HEK293 (cell line): ENCODE results near the gene ZDHHC6.

Experiments used
- CTCF ChIA-PET: fragments of 350-600 bp; formaldehyde crosslinking; extraction: SDS; loops from one replicate; lab custom pipeline; 2021; ENCODE audit warnings: antibody characterized with exemption; lab: Yijun Ruan, JAX
- POLR2A ChIA-PET: fragments of 300-600 bp; formaldehyde crosslinking; extraction: SDS; loops from one replicate; lab custom pipeline; 2020; ENCODE audit warnings: antibody characterized with exemption, inconsistent platforms; lab: Yijun Ruan, JAX
- H3K27ac ChIP-seq: fragments of 200-500 bp; sonication (Bioruptor generic); 2 replicates; pipeline ENCODE4 v1.5.1; 2014; ENCODE audit warnings: low read depth, low read length, control low read depth, inconsistent platforms; ENCODE audit errors: extremely low read depth
- H3K36me3 ChIP-seq, 2 experiments: fragments of 200-500 bp in 1 of 2; sonication (Bioruptor generic) in 1 of 2; 1 replicate in 1 of 2; 2 replicates in 1 of 2; pipeline ENCODE4 v1.5.1; 2014 to 2017; ENCODE audit warnings: inconsistent platforms in 2 of 2, low read length in 2 of 2; ENCODE audit not compliant: control insufficient read depth in 2 of 2, insufficient read depth in 1 of 2
- H3K4me1 ChIP-seq: fragments of 200-500 bp; sonication (Bioruptor generic); 2 replicates; pipeline ENCODE4 v1.5.1; 2014; ENCODE audit warnings: mild to moderate bottlenecking, low read length, inconsistent platforms; ENCODE audit not compliant: control insufficient read depth, insufficient read depth
- H3K4me3 ChIP-seq: 2 replicates; pipeline ENCODE4 v1.5.1; 2011; ENCODE audit warnings: low read depth, mild to moderate bottlenecking, control low read depth, low read length, moderate library complexity
- H3K9me3 ChIP-seq: fragments of 200-500 bp; sonication (Bioruptor generic); 2 replicates; pipeline ENCODE4 v1.5.1; 2014; ENCODE audit warnings: low read depth, low read length, inconsistent platforms; ENCODE audit not compliant: control insufficient read depth, insufficient read depth
- BCL6B ChIP-seq: fragments of 450-650 bp; formaldehyde crosslinking; IDR thresholded peaks from 2 replicates; pipeline ENCODE4 v1.5.1; 2017; ENCODE audit warnings: missing biosample characterization, missing genetic modification characterization
- GLIS2 ChIP-seq: fragments of 450-650 bp; formaldehyde crosslinking; IDR thresholded peaks from 2 replicates; pipeline ENCODE4 v1.5.1; 2016; ENCODE audit warnings: missing biosample characterization, missing genetic modification characterization
- KLF17 ChIP-seq: fragments of 450-650 bp; formaldehyde crosslinking; IDR thresholded peaks from 2 replicates; pipeline ENCODE4 v1.5.1; 2016; ENCODE audit warnings: missing biosample characterization, missing genetic modification characterization
- REST ChIP-seq: fragments of 450-650 bp; formaldehyde crosslinking; IDR thresholded peaks from 2 replicates; pipeline ENCODE4 v1.5.1; 2016; ENCODE audit warnings: missing biosample characterization, missing genetic modification characterization
- TRIM28 ChIP-seq: IDR thresholded peaks from 2 replicates; pipeline ENCODE4 v1.6.1; 2011; ENCODE audit warnings: low read length, control low read depth, borderline replicate concordance
- ZNF112 ChIP-seq: fragments of 450-650 bp; formaldehyde crosslinking; IDR thresholded peaks from 2 replicates; pipeline ENCODE4 v1.5.0; 2017; ENCODE audit warnings: missing biosample characterization, missing genetic modification characterization
- ZNF16 ChIP-seq: fragments of 450-650 bp; formaldehyde crosslinking; IDR thresholded peaks from 2 replicates; pipeline ENCODE4 v1.5.1; 2016; ENCODE audit warnings: low read depth, missing biosample characterization, missing genetic modification characterization
- ZNF169 ChIP-seq: fragments of 450-650 bp; formaldehyde crosslinking; IDR thresholded peaks from 2 replicates; pipeline ENCODE4 v1.5.1; 2016; ENCODE audit warnings: missing biosample characterization, missing genetic modification characterization
- ZNF223 ChIP-seq: fragments of 450-650 bp; formaldehyde crosslinking; IDR thresholded peaks from 2 replicates; pipeline ENCODE4 v1.5.1; 2016; ENCODE audit warnings: missing biosample characterization, missing genetic modification characterization
- ZNF548 ChIP-seq: fragments of 450-650 bp; formaldehyde crosslinking; IDR thresholded peaks from 2 replicates; pipeline ENCODE4 v1.5.1; 2016; ENCODE audit warnings: missing biosample characterization, missing genetic modification characterization
- ZNF549 ChIP-seq: fragments of 450-650 bp; IDR thresholded peaks from 2 replicates; pipeline ENCODE4 v1.5.1; 2018; ENCODE audit warnings: missing biosample characterization, missing genetic modification characterization, mild to moderate bottlenecking, inconsistent platforms, moderate library complexity
- ZNF555 ChIP-seq: fragments of 450-650 bp; formaldehyde crosslinking; conservative IDR thresholded peaks from 2 replicates; pipeline ENCODE4 v1.5.1; 2017; ENCODE audit warnings: missing biosample characterization, mild to moderate bottlenecking, missing genetic modification characterization, inconsistent platforms
- ZNF560 ChIP-seq: fragments of 450-650 bp; formaldehyde crosslinking; IDR thresholded peaks from 2 replicates; pipeline ENCODE4 v1.5.1; 2017; ENCODE audit warnings: missing biosample characterization, missing genetic modification characterization, borderline replicate concordance
- ZNF596 ChIP-seq: fragments of 450-650 bp; IDR thresholded peaks from 2 replicates; pipeline ENCODE4 v1.5.0; 2018; ENCODE audit warnings: missing biosample characterization, mild to moderate bottlenecking, missing genetic modification characterization, moderate library complexity
- ZNF624 ChIP-seq: fragments of 450-650 bp; formaldehyde crosslinking; IDR thresholded peaks from 2 replicates; pipeline ENCODE4 v1.5.1; 2017; ENCODE audit warnings: missing biosample characterization, missing genetic modification characterization
- ZNF664 ChIP-seq: fragments of 450-650 bp; formaldehyde crosslinking; IDR thresholded peaks from 2 replicates; pipeline ENCODE4 v1.5.1; 2016; ENCODE audit warnings: missing biosample characterization, missing genetic modification characterization
- ZNF777 ChIP-seq: fragments of 450-650 bp; formaldehyde crosslinking; IDR thresholded peaks from 2 replicates; pipeline ENCODE4 v1.5.1; 2017; ENCODE audit warnings: missing biosample characterization, missing genetic modification characterization, borderline replicate concordance
- ZSCAN16 ChIP-seq: fragments of 450-650 bp; formaldehyde crosslinking; IDR thresholded peaks from 2 replicates; pipeline ENCODE4 v1.5.1; 2016; ENCODE audit warnings: missing biosample characterization, missing genetic modification characterization
- TF ChIP-seq, protein P1 (sequence below): fragments of 450-650 bp; formaldehyde crosslinking; IDR thresholded peaks from 2 replicates; pipeline ENCODE4 v1.5.1; 2016; ENCODE audit warnings: missing biosample characterization, missing genetic modification characterization
- TF ChIP-seq, protein P2 (sequence below): fragments of 450-650 bp; formaldehyde crosslinking; IDR thresholded peaks from 2 replicates; pipeline ENCODE4 v1.5.1; 2016; ENCODE audit warnings: missing biosample characterization, missing genetic modification characterization, low read depth

The ZDHHC6 gene

GRCh38 chr10:112384141-112384540 lies 62.6 kb downstream of the ZDHHC6 start:
- POLR2A ChIA-PET: no interaction called here

DNA sequence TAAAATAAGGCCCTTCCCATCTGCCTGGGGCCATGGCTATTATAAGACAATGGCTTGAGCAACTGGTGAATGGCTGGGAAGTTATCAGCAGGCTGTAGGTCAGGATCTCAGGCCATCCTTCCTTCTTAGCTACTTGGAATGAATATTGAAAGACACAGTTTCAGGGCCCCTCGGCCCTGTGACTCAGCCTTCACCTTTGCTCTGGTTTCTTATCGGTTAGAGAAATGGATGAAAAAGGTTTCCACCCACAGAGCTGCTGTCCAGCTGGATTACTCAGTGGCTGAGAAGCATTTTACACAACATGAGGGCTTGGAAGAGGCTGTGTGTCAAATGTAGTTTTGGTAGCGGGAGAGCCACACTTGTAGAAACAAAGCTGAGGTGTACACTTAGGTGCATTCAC lies 63.4 kb downstream of the ZDHHC6 start:
- POLR2A ChIA-PET: no interaction called here
- no peaks in the 10 kb centered on the region for H3K4me1 ChIP-seq
- H3K36me3 ChIP-seq: no peaks in the 10 kb centered on the region
- H3K27ac ChIP-seq: no peak overlapping the region
- H3K4me3 ChIP-seq: no peak overlapping the region
- CTCF ChIA-PET: interaction anchor here (0.5 kb wide), 1 partner anchor 262 kb away, joined by 3 read pairs; no protein-coding TSS in a partner anchor
- no peaks in the 10 kb centered on the region for H3K9me3 ChIP-seq
- TF ChIP-seq ZNF223 (tag by site-specific recombination): no peak
- no peak for TF ChIP-seq BCL6B (tag by site-specific recombination)
- TF ChIP-seq ZNF548 (tag by site-specific recombination): no peak
- no peak for TF ChIP-seq ZNF549 (tag by site-specific recombination)
- TF ChIP-seq ZNF112: no peak
- TF ChIP-seq ZNF560 (tag by site-specific recombination): no peak
- TF ChIP-seq TRIM28: no peak
- TF ChIP-seq ZNF664 (tag by site-specific recombination): no peak

More at GRCh38 chr10:112384141-112384540, 62.6 kb downstream of the ZDHHC6 start:
- TF ChIP-seq REST: no peak
- TF ChIP-seq ZNF777: no peak
- TF ChIP-seq ZNF548 (tag by site-specific recombination): no peak
- no peak for TF ChIP-seq ZSCAN16 (tag by site-specific recombination)
- TF ChIP-seq, protein P1, sequence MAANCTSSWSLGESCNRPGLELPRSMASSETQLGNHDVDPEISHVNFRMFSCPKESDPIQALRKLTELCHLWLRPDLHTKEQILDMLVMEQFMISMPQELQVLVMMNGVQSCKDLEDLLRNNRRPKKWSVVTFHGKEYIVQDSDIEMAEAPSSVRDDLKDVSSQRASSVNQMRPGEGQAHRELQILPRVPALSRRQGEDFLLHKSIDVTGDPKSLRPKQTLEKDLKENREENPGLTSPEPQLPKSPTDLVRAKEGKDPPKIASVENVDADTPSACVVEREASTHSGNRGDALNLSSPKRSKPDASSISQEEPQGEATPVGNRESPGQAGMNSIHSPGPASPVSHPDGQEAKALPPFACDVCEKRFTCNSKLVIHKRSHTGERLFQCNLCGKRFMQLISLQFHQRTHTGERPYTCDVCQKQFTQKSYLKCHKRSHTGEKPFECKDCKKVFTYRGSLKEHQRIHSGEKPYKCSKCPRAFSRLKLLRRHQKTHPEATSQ (tag by site-specific recombination): no peak
- no peak for TF ChIP-seq ZNF555 (tag by site-specific recombination)
- no peak for TF ChIP-seq ZNF169 (tag by site-specific recombination)
- no peak for TF ChIP-seq KLF17 (tag by site-specific recombination)
- TF ChIP-seq ZNF596 (tag by site-specific recombination): no peak
- no peak for TF ChIP-seq ZNF16
- no peak for TF ChIP-seq GLIS2
- no peak for TF ChIP-seq ZNF624 (tag by site-specific recombination)
- TF ChIP-seq, protein P2, sequence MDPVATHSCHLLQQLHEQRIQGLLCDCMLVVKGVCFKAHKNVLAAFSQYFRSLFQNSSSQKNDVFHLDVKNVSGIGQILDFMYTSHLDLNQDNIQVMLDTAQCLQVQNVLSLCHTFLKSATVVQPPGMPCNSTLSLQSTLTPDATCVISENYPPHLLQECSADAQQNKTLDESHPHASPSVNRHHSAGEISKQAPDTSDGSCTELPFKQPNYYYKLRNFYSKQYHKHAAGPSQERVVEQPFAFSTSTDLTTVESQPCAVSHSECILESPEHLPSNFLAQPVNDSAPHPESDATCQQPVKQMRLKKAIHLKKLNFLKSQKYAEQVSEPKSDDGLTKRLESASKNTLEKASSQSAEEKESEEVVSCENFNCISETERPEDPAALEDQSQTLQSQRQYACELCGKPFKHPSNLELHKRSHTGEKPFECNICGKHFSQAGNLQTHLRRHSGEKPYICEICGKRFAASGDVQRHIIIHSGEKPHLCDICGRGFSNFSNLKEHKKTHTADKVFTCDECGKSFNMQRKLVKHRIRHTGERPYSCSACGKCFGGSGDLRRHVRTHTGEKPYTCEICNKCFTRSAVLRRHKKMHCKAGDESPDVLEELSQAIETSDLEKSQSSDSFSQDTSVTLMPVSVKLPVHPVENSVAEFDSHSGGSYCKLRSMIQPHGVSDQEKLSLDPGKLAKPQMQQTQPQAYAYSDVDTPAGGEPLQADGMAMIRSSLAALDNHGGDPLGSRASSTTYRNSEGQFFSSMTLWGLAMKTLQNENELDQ (tag by site-specific recombination): no peak
- Histone ChIP-seq H3K4me3 (no peak overlapping the region), H3K27ac (no peak overlapping the region), H3K4me1 (no peaks in the 10 kb centered on the region), H3K9me3 (no peaks in the 10 kb centered on the region), H3K36me3 (no peaks in the 10 kb centered on the region)
- CTCF ChIA-PET: interaction anchor here (0.5 to 0.7 kb wide), 3 partner anchors 80 to 263 kb away, joined by 3 read pairs; no protein-coding TSS in a partner anchor
